ENCODE data around the gene SLC1A2.

DNA sequence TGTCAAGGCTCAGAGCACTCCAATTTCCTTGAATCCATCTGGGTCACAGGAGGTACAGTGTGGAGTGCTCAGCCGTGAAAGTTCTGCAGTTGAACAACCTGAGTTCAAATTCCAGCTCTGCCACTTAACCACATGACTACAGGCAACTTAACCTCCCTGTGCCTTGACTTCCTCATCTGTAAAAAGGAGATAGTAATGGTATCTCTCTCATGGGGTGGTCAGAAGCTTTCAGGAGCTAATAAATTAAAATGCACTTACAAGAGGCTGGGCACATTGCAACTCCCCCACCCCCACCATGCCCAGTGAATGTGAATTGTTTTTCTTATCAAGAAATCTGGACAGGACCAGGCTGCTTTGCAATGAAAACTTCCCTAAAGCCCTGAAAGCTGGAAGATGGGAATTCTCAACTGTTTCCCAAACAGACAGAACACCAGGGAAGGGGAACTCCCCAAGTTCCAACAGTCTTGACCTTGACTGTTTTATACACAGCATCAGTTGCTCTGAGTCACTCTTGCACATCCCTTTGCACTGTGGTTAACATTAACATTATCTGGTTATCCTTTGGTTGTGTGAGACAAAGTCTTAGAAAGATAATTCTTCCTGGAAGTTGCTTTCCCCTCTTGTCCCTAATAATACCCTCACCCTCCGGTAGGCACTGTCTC is 137.0 kb downstream of the SLC1A2 start:
- TF ChIP-seq, protein P1, sequence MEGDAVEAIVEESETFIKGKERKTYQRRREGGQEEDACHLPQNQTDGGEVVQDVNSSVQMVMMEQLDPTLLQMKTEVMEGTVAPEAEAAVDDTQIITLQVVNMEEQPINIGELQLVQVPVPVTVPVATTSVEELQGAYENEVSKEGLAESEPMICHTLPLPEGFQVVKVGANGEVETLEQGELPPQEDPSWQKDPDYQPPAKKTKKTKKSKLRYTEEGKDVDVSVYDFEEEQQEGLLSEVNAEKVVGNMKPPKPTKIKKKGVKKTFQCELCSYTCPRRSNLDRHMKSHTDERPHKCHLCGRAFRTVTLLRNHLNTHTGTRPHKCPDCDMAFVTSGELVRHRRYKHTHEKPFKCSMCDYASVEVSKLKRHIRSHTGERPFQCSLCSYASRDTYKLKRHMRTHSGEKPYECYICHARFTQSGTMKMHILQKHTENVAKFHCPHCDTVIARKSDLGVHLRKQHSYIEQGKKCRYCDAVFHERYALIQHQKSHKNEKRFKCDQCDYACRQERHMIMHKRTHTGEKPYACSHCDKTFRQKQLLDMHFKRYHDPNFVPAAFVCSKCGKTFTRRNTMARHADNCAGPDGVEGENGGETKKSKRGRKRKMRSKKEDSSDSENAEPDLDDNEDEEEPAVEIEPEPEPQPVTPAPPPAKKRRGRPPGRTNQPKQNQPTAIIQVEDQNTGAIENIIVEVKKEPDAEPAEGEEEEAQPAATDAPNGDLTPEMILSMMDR (conservative IDR thresholded peaks at IDR 0.05; ENCODE audit: low read length), result no peak
- TF ChIP-seq EZH2phosphoT487 (IDR thresholded peaks at IDR 0.05; ENCODE audit: borderline replicate concordance, low read depth, low read length), result no peak
